H9 (cell line): ENCODE measurements around the gene MUSK. TPM values are rescaled to one million over a fixed set of nuclear protein-coding genes. Genes with fewer than 3 reads are reported as not detected.

ENCODE experiments used
- DNase-seq: peaks from one replicate; pipeline ENCODE4 v3.0.0-alpha.2; 2017
- H2AFZ ChIP-seq: one replicate; pipeline ENCODE4 v1.6.1; 2013; ENCODE audit warnings: mild to moderate bottlenecking, low read length, control low read depth, moderate library complexity
- H2AK5ac ChIP-seq: 2 replicates; pipeline ENCODE4 v1.6.1; 2013; ENCODE audit warnings: low read length, control low read depth, mixed read lengths; ENCODE audit not compliant: insufficient read length
- H2BK120ac ChIP-seq: one replicate; pipeline ENCODE4 v1.6.1; 2013; ENCODE audit warnings: low read depth, mild to moderate bottlenecking, low read length, control low read depth, inconsistent platforms; ENCODE audit not compliant: poor library complexity, severe bottlenecking
- H2BK12ac ChIP-seq: 2 replicates; pipeline ENCODE4 v1.6.1; 2013; ENCODE audit warnings: low read length, control low read depth, mixed read lengths, low read depth; ENCODE audit not compliant: insufficient read length
- H2BK15ac ChIP-seq: 2 replicates; pipeline ENCODE4 v1.6.1; 2013; ENCODE audit warnings: low read depth, low read length, control low read depth
- H2BK20ac ChIP-seq: one replicate; pipeline ENCODE4 v1.6.1; 2013; ENCODE audit warnings: low read depth, mild to moderate bottlenecking, low read length, control low read depth, inconsistent platforms; ENCODE audit not compliant: poor library complexity, severe bottlenecking
- H2BK5ac ChIP-seq: 2 replicates; pipeline ENCODE4 v1.6.1; 2013; ENCODE audit warnings: low read length, control low read depth, mixed read lengths; ENCODE audit not compliant: insufficient read length
- H3K14ac ChIP-seq: 2 replicates; pipeline ENCODE4 v1.6.1; 2013; ENCODE audit warnings: low read length, control low read depth; ENCODE audit not compliant: insufficient read depth
- H3K18ac ChIP-seq: 2 replicates; pipeline ENCODE4 v1.6.1; 2013; ENCODE audit warnings: low read depth, mild to moderate bottlenecking, mixed read lengths, low read length, control low read depth; ENCODE audit not compliant: insufficient read length
- H3K23ac ChIP-seq: 2 replicates; pipeline ENCODE4 v1.6.1; 2013; ENCODE audit warnings: low read length, control low read depth, mixed read lengths, low read depth; ENCODE audit not compliant: insufficient read length
- H3K23me2 ChIP-seq: 2 replicates; pipeline ENCODE4 v1.6.1; 2013; ENCODE audit warnings: low read depth, mild to moderate bottlenecking, mixed read lengths, low read length, control low read depth; ENCODE audit not compliant: insufficient read length, poor library complexity, severe bottlenecking
- H3K27ac ChIP-seq: 2 replicates; pipeline ENCODE4 v1.5.1; 2013; ENCODE audit warnings: low read length, control low read depth, mixed read lengths, low read depth; ENCODE audit not compliant: insufficient read length
- H3K27me3 ChIP-seq: 2 replicates; pipeline ENCODE4 v1.6.1; 2013; ENCODE audit warnings: low read length, control low read depth, inconsistent platforms; ENCODE audit not compliant: insufficient read depth
- H3K4ac ChIP-seq: 2 replicates; pipeline ENCODE4 v1.6.1; 2013; ENCODE audit warnings: low read depth, mild to moderate bottlenecking, control low read depth, inconsistent platforms, low read length, moderate library complexity
- H3K4me1 ChIP-seq: 2 replicates; pipeline ENCODE4 v1.6.1; 2013; ENCODE audit warnings: low read length, control low read depth, inconsistent platforms; ENCODE audit not compliant: insufficient read depth
- H3K4me2 ChIP-seq: 2 replicates; pipeline ENCODE4 v1.6.1; 2013; ENCODE audit warnings: low read length, control low read depth, mixed read lengths; ENCODE audit not compliant: insufficient read length, insufficient read depth
- H3K56ac ChIP-seq: 2 replicates; pipeline ENCODE4 v1.6.1; 2013; ENCODE audit warnings: low read depth, mild to moderate bottlenecking, mixed read lengths, low read length, control low read depth; ENCODE audit not compliant: insufficient read length
- H3K79me1 ChIP-seq: 2 replicates; pipeline ENCODE4 v1.6.1; 2013; ENCODE audit warnings: low read depth, mild to moderate bottlenecking, moderate library complexity, low read length, control low read depth, inconsistent platforms; ENCODE audit not compliant: insufficient read depth, poor library complexity, severe bottlenecking
- H3K79me2 ChIP-seq: 2 replicates; pipeline ENCODE4 v1.6.1; 2013; ENCODE audit warnings: low read length, control low read depth, inconsistent platforms; ENCODE audit not compliant: insufficient read depth
- H3K9ac ChIP-seq: 2 replicates; pipeline ENCODE4 v1.6.1; 2013; ENCODE audit warnings: low read length, control low read depth, mixed read lengths; ENCODE audit not compliant: insufficient read length; ENCODE audit errors: extremely low read depth
- H3K9me3 ChIP-seq: one replicate; pipeline ENCODE4 v1.6.1; 2013; ENCODE audit warnings: low read depth, low read length, inconsistent platforms; ENCODE audit not compliant: control insufficient read depth
- H3T11ph ChIP-seq: one replicate; pipeline ENCODE4 v1.6.1; 2013; ENCODE audit warnings: mild to moderate bottlenecking, low read length, control low read depth, inconsistent platforms
- H4K20me1 ChIP-seq: one replicate; pipeline ENCODE4 v1.6.1; 2013; ENCODE audit not compliant: control insufficient read depth, insufficient read length, insufficient read depth
- H4K5ac ChIP-seq: 2 replicates; pipeline ENCODE4 v1.6.1; 2013; ENCODE audit warnings: low read depth, mild to moderate bottlenecking, mixed read lengths, low read length, control low read depth; ENCODE audit not compliant: insufficient read length
- H4K8ac ChIP-seq: replicated peaks from 2 replicates; pipeline ENCODE4 v1.6.1; 2013; ENCODE audit warnings: low read length, control low read depth, mixed read lengths, low read depth; ENCODE audit not compliant: insufficient read length
- H4K91ac ChIP-seq: 2 replicates; pipeline ENCODE4 v1.6.1; 2013; ENCODE audit warnings: low read depth, mild to moderate bottlenecking, moderate library complexity, mixed read lengths, low read length, control low read depth; ENCODE audit not compliant: insufficient read length
- H3K27ac Mint-ChIP-seq, 3 experiments: 2 replicates in 2 of 3; 3 replicates in 1 of 3; pipeline ENCODE4 v1.8.0; 2020 to 2021; ENCODE audit warnings: mixed read lengths in 3 of 3, mild to moderate bottlenecking in 1 of 3, moderate library complexity in 1 of 3
- H3K27me3 Mint-ChIP-seq: 2 replicates; pipeline ENCODE4 v1.8.0; 2021; ENCODE audit warnings: low read depth, mild to moderate bottlenecking, moderate library complexity, mixed read lengths
- H3K36me3 Mint-ChIP-seq, 3 experiments: 2 replicates in 2 of 3; 3 replicates in 1 of 3; pipeline ENCODE4 v1.8.0; 2020 to 2021; ENCODE audit warnings: low read depth in 3 of 3, mixed read lengths in 3 of 3; ENCODE audit not compliant: insufficient read depth in 1 of 3
- H3K4me1 Mint-ChIP-seq, 2 experiments: 2 replicates each; pipeline ENCODE4 v1.8.0; 2020; ENCODE audit warnings: mixed read lengths in 2 of 2
- H3K4me3 Mint-ChIP-seq, 2 experiments: 2 replicates in 1 of 2; 3 replicates in 1 of 2; pipeline ENCODE4 v1.8.0; 2020 to 2021; ENCODE audit warnings: mild to moderate bottlenecking in 2 of 2, mixed read lengths in 2 of 2, moderate library complexity in 1 of 2
- H3K9me3 Mint-ChIP-seq, 2 experiments: 2 replicates in 1 of 2; 3 replicates in 1 of 2; pipeline ENCODE4 v1.8.0; 2020; ENCODE audit warnings: mild to moderate bottlenecking in 2 of 2, mixed read lengths in 2 of 2, moderate library complexity in 1 of 2
- WGBS: extraction: QIAGEN DNeasy Blood & Tissue Kit; methylation state at CpG from one replicate; pipeline ENCODE4 v1.1.7; 2013; ENCODE audit warnings: missing lambda C conversion rate, low lambda C conversion rate, mixed read lengths; ENCODE audit not compliant: insufficient read length; ENCODE audit errors: extremely low coverage; 5-methylcytosine and 5-hydroxymethylcytosine counted together
- total RNA-seq: library from RNA; stranded (reverse); gene quantifications from 2 replicates; pipeline ENCODE4 v1.2.1, GENCODE V29; 2021
- TF ChIP-seq, protein P1 (sequence below): fragments of 200-600 bp; sonication (generic); conservative IDR thresholded peaks from 3 replicates; pipeline ENCODE4 v1.8.0; 2021; ENCODE audit warnings: antibody characterized with exemption, mild to moderate bottlenecking

MUSK gene
- total RNA-seq, 1 experiment from 2014 or later, result not detected

DNA sequence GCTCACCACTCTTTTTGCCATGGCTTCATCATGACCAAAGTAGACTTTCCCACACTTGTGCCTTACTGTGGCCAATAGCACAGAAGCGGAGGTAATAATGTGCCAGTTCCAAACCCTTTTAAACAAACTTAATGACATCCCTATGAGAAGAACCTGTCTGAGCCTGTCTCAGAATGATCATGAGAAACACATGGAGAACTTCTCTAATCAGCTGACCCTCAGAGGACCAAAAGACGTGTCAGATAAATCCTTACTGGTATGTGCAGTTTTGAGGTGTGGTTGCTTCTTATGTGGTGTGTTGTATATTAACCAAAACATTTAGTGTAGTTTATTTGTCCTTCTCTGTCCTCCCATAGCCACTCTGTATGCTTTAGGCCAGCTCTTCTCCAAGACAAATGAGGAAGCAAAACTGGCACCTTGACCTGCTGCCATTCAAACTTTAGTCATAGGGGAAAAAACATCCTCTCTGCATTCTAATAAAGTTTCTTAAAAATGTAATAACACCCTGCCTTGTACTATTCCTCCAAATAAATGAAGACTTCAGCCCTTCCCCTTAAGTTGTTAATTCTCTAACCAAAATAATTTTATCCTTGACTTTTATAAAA lies 168.9 kb downstream of the MUSK start:
- H3K4me1 Mint-ChIP-seq, result no peaks in the 10 kb centered on the region

More for the DNA sequence above, 168.9 kb downstream of the MUSK start:
- Histone ChIP-seq H3K4me2 (no peak overlapping the region), H2BK12ac (no peak overlapping the region), H3K9ac (no peak overlapping the region), H3K4ac (no peak overlapping the region), H3K4me1 (no peaks in the 10 kb centered on the region; the same call in 1 of the 2 replicates), H3K79me1 (no peaks in the 10 kb centered on the region), H3K27ac (no peak overlapping the region), H3K23me2 (no peaks in the 10 kb centered on the region), H4K8ac (no peak overlapping the region), H2BK20ac (no peak overlapping the region), H4K91ac (no peak overlapping the region), H3K18ac (no peak overlapping the region), H2BK5ac (no peak overlapping the region), H3K79me2 (no peaks in the 10 kb centered on the region), H2AK5ac (no peak overlapping the region), H4K5ac (no peak overlapping the region), H2BK15ac (no peak overlapping the region), H3K27me3 (no peaks in the 10 kb centered on the region), H2BK120ac (no peak overlapping the region), H3K9me3 (no peaks in the 10 kb centered on the region), H2AFZ (no peak overlapping the region), H3K14ac (no peak overlapping the region), H4K20me1 (no peaks in the 10 kb centered on the region), H3K56ac (no peak overlapping the region), H3K23ac (no peak overlapping the region), H3T11ph (no peak overlapping the region)
- Mint-ChIP-seq H3K36me3 (no peaks in the 10 kb centered on the region), H3K27me3 (no peaks in the 10 kb centered on the region), H3K4me3 (no peak overlapping the region), H3K9me3 (no peaks in the 10 kb centered on the region; a peak in 1 of 5 replicates), H3K27ac (no peak overlapping the region)
- WGBS, result no CpG with 5 or more reads among the region's 2 CpGs
- TF ChIP-seq, protein P1, sequence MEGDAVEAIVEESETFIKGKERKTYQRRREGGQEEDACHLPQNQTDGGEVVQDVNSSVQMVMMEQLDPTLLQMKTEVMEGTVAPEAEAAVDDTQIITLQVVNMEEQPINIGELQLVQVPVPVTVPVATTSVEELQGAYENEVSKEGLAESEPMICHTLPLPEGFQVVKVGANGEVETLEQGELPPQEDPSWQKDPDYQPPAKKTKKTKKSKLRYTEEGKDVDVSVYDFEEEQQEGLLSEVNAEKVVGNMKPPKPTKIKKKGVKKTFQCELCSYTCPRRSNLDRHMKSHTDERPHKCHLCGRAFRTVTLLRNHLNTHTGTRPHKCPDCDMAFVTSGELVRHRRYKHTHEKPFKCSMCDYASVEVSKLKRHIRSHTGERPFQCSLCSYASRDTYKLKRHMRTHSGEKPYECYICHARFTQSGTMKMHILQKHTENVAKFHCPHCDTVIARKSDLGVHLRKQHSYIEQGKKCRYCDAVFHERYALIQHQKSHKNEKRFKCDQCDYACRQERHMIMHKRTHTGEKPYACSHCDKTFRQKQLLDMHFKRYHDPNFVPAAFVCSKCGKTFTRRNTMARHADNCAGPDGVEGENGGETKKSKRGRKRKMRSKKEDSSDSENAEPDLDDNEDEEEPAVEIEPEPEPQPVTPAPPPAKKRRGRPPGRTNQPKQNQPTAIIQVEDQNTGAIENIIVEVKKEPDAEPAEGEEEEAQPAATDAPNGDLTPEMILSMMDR, result no peak
- DNase-seq, result no peak
